Activated T-helper 17 cell treated with anti-CD3 and anti-CD28 coated beads, Interleukin-2, amount 50 U/mL, for 72 hours (primary cell): Measurements from ENCODE around the gene SPI1. TPM values are rescaled to one million over a fixed set of nuclear protein-coding genes. Genes with fewer than 3 reads are reported as not detected.
A peak's percentile ranks its signal among the peaks of the same experiment; 100 is the strongest.

Experiments used
- ATAC-seq: fragments of 150-1000 bp; cut with Tn5 transposase; replicated peaks from 2 replicates; pipeline ENCODE4 v1.10.0; 2021; ENCODE audit warnings: mild to moderate bottlenecking, moderate library complexity
- H3K27ac Mint-ChIP-seq: one replicate; pipeline ENCODE4 v1.8.0; 2022; ENCODE audit warnings: mixed read lengths
- H3K27me3 Mint-ChIP-seq: one replicate; pipeline ENCODE4 v1.8.0; 2022; ENCODE audit warnings: mixed read lengths
- H3K36me3 Mint-ChIP-seq: one replicate; pipeline ENCODE4 v1.8.0; 2022; ENCODE audit warnings: low read depth, mild to moderate bottlenecking, mixed read lengths
- H3K4me1 Mint-ChIP-seq: one replicate; pipeline ENCODE4 v1.8.0; 2022; ENCODE audit warnings: mixed read lengths
- H3K4me3 Mint-ChIP-seq: one replicate; pipeline ENCODE4 v1.8.0; 2022; ENCODE audit warnings: mild to moderate bottlenecking, mixed read lengths
- H3K9me3 Mint-ChIP-seq: one replicate; pipeline ENCODE4 v1.8.0; 2022; ENCODE audit warnings: mixed read lengths
- total RNA-seq, 2 donors: library from RNA; stranded (reverse); gene quantifications; one replicate each; pipeline ENCODE4 v1.2.3, GENCODE V29; 2022

Gene SPI1
- total RNA-seq, 2 donors from 2014 or later, result 0.21 TPM; not detected in 1

- peaks cover 13% of the 10 kb centered on the region for H3K36me3 Mint-ChIP-seq
- H3K27me3 Mint-ChIP-seq, result no peaks in the 10 kb centered on the region
- H3K27ac Mint-ChIP-seq, result no peak overlapping the region
- no peaks in the 10 kb centered on the region for H3K9me3 Mint-ChIP-seq
- peaks cover 11% of the 10 kb centered on the region for H3K4me1 Mint-ChIP-seq
- H3K4me3 Mint-ChIP-seq, result no peak overlapping the region
- ATAC-seq, result no peak
Observed at GRCh38 chr11:47410370-47411264, 32.3 kb upstream of the SPI1 start.

- Mint-ChIP-seq H3K27me3 (no peaks in the 10 kb centered on the region), H3K4me1 (peaks cover 11% of the 10 kb centered on the region)
Observed at GRCh38 chr11:47409440-47410369, 31.4 kb upstream of the SPI1 start.

GRCh38 chr11:47408598-47409439 lies 30.5 kb upstream of the SPI1 start:
- Mint-ChIP-seq H3K27me3 (no peaks in the 10 kb centered on the region), H3K9me3 (no peaks in the 10 kb centered on the region), H3K27ac (peak overlapping the region; percentile 89), H3K4me3 (peak overlapping the region; percentile 92), H3K36me3 (peaks cover 8% of the 10 kb centered on the region), H3K4me1 (peaks cover 10% of the 10 kb centered on the region)
- ATAC-seq, result no peak

More at GRCh38 chr11:47409440-47410369, 31.4 kb upstream of the SPI1 start:
- H3K4me3 Mint-ChIP-seq, result peak overlapping the region; percentile 92
- peak overlapping the region; percentile 89 for H3K27ac Mint-ChIP-seq
- H3K9me3 Mint-ChIP-seq, result no peaks in the 10 kb centered on the region
- ATAC-seq, result no peak
- H3K36me3 Mint-ChIP-seq, result peaks cover 13% of the 10 kb centered on the region

- peak; percentile 86 for ATAC-seq
- Mint-ChIP-seq H3K9me3 (no peaks in the 10 kb centered on the region), H3K27me3 (no peaks in the 10 kb centered on the region), H3K36me3 (no peaks in the 10 kb centered on the region), H3K4me3 (peak within 1 kb of the TSS; percentile 92), H3K27ac (peak within 1 kb of the TSS; percentile 95), H3K4me1 (peaks cover 8% of the 10 kb centered on the region)
Observed at GRCh38 chr11:47407746-47408590, 29.6 kb upstream of the SPI1 start, which contains the start of gene SLC39A13. Gene SLC39A13, plus strand, starts transcription at chr11:47408590. Its CDS starts 1,505 bp downstream, at chr11:47410095.

- no peak for ATAC-seq
- Mint-ChIP-seq H3K27me3 (no peaks in the 10 kb centered on the region), H3K4me3 (peak overlapping the region; percentile 92), H3K36me3 (no peaks in the 10 kb centered on the region), H3K27ac (peak overlapping the region; percentile 95), H3K9me3 (no peaks in the 10 kb centered on the region), H3K4me1 (peaks cover 8% of the 10 kb centered on the region)
Observed at GRCh38 chr11:47406896-47407745, 28.8 kb upstream of the SPI1 start.

- peaks cover 13% of the 10 kb centered on the region for H3K4me1 Mint-ChIP-seq
- ATAC-seq, result no peak
- no peaks in the 10 kb centered on the region for H3K9me3 Mint-ChIP-seq
- no peaks in the 10 kb centered on the region for H3K27me3 Mint-ChIP-seq
- H3K27ac Mint-ChIP-seq, result no peak overlapping the region
- no peaks in the 10 kb centered on the region for H3K36me3 Mint-ChIP-seq
- no peak overlapping the region for H3K4me3 Mint-ChIP-seq
Observed at GRCh38 chr11:47403571-47403970, 25.2 kb upstream of the SPI1 start.

- Mint-ChIP-seq H3K4me1 (peaks cover 13% of the 10 kb centered on the region), H3K27ac (peak overlapping the region; percentile 51), H3K36me3 (no peaks in the 10 kb centered on the region), H3K9me3 (no peaks in the 10 kb centered on the region), H3K4me3 (no peak overlapping the region), H3K27me3 (no peaks in the 10 kb centered on the region)
- ATAC-seq, result no peak
Observed at GRCh38 chr11:47403135-47403534, 24.8 kb upstream of the SPI1 start.

- Mint-ChIP-seq H3K27ac (peak overlapping the region; percentile 89), H3K27me3 (no peaks in the 10 kb centered on the region), H3K4me3 (peak overlapping the region; percentile 88)
Observed at GRCh38 chr11:47400768-47401279, 22.5 kb upstream of the SPI1 start.

GRCh38 chr11:47399860-47400767 lies 21.8 kb upstream of the SPI1 start:
- peak overlapping the region; percentile 88 for H3K4me3 Mint-ChIP-seq
- peak; percentile 82 for ATAC-seq
- H3K27ac Mint-ChIP-seq, result peak overlapping the region; percentile 89
- H3K27me3 Mint-ChIP-seq, result no peaks in the 10 kb centered on the region
- peaks cover 5% of the 10 kb centered on the region for H3K4me1 Mint-ChIP-seq
- no peaks in the 10 kb centered on the region for H3K9me3 Mint-ChIP-seq
- H3K36me3 Mint-ChIP-seq, result no peaks in the 10 kb centered on the region

More at GRCh38 chr11:47400768-47401279, 22.5 kb upstream of the SPI1 start:
- Mint-ChIP-seq H3K9me3 (no peaks in the 10 kb centered on the region), H3K36me3 (no peaks in the 10 kb centered on the region), H3K4me1 (peaks cover 5% of the 10 kb centered on the region)
- no peak for ATAC-seq

- no peak for ATAC-seq
- no peaks in the 10 kb centered on the region for H3K36me3 Mint-ChIP-seq
- H3K27ac Mint-ChIP-seq, result no peak overlapping the region
- no peaks in the 10 kb centered on the region for H3K27me3 Mint-ChIP-seq
- no peaks in the 10 kb centered on the region for H3K9me3 Mint-ChIP-seq
- H3K4me1 Mint-ChIP-seq, result peaks cover 5% of the 10 kb centered on the region
- peak overlapping the region; percentile 12 for H3K4me3 Mint-ChIP-seq
Observed at GRCh38 chr11:47398551-47398950, 20.2 kb upstream of the SPI1 start.

- H3K36me3 Mint-ChIP-seq, result no peaks in the 10 kb centered on the region
- H3K4me1 Mint-ChIP-seq, result peaks cover 5% of the 10 kb centered on the region
- H3K9me3 Mint-ChIP-seq, result no peaks in the 10 kb centered on the region
- no peak for ATAC-seq
- no peaks in the 10 kb centered on the region for H3K27me3 Mint-ChIP-seq
- no peak overlapping the region for H3K4me3 Mint-ChIP-seq
- no peak overlapping the region for H3K27ac Mint-ChIP-seq
Observed at GRCh38 chr11:47398011-47398410, 19.7 kb upstream of the SPI1 start.

GRCh38 chr11:47396049-47396320 lies 17.6 kb upstream of the SPI1 start:
- peaks cover 5% of the 10 kb centered on the region for H3K4me1 Mint-ChIP-seq
- no peak for ATAC-seq
- H3K27me3 Mint-ChIP-seq, result no peaks in the 10 kb centered on the region
- peak overlapping the region; percentile 89 for H3K27ac Mint-ChIP-seq
- H3K9me3 Mint-ChIP-seq, result no peaks in the 10 kb centered on the region
- peak overlapping the region; percentile 59 for H3K4me3 Mint-ChIP-seq
- H3K36me3 Mint-ChIP-seq, result no peaks in the 10 kb centered on the region
